ENCODE measurements around the gene SLC25A42. TPM values are rescaled to one million over a fixed set of nuclear protein-coding genes. Genes with fewer than 3 reads are reported as not detected.
"Not testable (repeated sequence)": the region's sequence is repeated elsewhere in the genome, so short reads cannot be mapped to it uniquely, and the experiment has no call there.

SLC25A42 gene
- polyA plus RNA-seq, 1 donor: 10.3 TPM

DNA sequence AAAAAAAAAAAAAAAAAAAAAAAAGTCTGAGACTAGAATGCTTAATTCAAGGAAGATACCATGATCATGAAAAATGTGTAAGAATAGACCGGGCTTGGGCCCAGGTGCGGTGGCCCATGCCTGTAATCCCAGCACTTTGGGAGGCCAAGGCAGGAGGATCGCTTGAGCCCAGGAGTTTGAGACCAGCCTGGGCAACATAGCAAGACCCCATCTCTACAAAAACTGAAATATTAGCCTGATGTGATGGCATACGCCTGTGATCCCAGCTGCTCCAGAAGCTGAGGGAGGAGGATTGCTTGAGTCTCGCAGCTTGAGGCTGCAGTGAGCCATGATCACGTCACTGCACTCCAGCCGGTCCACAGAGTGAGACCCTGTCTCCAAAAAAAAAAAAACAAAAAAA, 43.1 kb downstream of the SLC25A42 start:
- not testable (repeated sequence) for DNase-seq

DNA sequence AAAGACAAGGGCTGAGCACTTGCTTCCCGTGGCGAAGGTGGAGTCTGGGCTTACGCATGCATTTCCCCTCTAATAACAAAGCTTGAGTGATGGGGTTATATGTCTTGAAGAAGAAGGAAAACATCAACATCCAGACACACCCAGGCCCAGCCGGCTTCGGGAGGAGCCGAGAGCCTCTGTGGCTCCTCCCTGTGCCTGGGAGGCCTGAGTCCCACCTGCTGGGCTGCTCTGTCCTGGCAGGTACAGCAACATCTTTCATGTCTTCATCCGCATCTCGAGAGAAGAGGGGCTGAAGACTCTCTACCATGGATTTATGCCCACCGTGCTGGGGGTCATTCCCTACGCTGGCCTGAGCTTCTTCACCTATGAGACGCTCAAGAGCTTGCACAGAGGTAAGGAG, 43.9 kb downstream of the SLC25A42 start:
- no peak for DNase-seq

DNA sequence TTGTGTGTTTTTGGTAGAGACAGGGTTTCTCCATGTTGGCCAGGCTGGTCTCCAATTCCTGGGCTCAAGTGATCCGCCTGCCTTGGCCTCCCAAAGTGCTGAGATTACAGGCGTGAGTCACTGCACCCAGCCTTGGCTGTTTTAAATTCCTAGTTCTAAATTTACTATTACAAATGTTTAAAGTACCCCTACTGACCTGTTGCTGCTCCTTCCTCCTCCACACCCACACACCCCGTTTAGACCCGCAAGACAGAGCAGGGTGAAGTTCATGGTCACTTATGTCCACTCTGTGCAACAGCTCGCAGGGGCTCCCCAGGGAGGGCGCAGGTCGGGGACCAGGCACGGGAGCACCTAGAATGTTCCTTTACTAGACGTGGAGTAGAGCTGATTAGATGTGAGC, 45.8 kb downstream of the SLC25A42 start:
- no peak for DNase-seq

DNA sequence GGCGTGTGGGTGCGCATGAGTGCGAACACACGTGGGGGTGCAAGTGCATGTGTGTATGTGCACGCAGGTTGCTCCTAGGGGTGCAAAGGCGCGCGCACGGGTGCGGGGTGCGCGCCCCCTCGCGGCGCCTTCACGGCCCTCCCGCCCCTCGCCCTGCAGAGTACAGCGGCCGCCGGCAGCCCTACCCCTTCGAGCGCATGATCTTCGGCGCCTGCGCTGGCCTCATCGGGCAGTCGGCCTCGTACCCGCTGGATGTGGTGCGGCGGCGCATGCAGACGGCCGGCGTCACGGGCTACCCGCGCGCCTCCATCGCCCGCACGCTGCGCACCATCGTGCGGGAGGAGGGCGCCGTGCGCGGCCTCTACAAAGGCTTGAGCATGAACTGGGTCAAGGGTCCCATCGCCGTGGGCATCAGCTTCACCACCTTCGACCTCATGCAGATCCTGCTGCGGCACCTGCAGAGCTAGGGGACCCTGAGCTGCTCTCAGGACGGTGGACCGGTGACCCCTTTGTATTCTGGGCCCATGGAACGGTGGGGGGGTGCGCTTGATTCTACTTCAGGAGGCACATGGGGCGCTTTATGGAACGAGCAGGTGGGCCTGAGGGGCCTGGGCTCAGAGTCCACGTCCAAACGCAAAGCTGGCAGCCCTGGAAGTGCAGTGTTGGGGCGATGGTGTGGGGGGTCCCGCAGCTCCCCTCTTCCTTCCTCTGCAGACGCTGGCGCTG, 46.8 kb downstream of the SLC25A42 start:
- DNase-seq: no peak

DNA sequence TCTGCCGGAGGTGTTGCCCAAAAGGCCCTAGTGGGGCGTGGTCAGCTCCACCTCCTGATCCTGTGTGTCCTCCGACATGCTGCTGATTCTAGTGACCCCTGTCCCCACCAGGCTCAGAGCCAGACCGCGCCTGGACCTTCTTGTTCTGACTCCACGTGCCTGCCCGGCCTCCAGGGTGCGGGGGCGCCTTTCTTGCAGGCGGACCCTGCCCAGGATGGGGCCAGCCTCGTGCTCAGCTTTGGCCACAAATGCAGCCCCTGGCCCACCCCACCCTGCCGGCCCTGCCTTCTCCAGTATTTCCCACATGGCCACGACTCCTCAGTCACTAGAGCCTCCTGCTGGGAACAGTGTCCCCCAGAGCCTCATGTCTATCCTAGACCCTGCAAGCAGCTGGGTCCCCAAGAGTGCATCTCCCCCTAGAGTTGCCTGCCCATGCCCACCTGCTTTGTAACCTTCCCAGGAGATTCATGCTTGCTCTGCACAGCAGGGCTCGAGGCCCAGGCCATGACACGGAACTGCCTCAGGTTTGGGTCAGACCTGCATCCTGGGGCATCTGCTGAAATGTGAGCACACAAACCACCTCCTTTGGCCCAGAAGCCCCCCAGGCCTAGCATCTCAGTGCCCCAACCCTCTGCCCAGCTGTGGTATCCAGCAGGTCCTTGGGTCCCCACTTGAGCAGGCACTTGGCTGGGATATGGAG, 47.5 kb downstream of the SLC25A42 start:
- no peak for DNase-seq

DNA sequence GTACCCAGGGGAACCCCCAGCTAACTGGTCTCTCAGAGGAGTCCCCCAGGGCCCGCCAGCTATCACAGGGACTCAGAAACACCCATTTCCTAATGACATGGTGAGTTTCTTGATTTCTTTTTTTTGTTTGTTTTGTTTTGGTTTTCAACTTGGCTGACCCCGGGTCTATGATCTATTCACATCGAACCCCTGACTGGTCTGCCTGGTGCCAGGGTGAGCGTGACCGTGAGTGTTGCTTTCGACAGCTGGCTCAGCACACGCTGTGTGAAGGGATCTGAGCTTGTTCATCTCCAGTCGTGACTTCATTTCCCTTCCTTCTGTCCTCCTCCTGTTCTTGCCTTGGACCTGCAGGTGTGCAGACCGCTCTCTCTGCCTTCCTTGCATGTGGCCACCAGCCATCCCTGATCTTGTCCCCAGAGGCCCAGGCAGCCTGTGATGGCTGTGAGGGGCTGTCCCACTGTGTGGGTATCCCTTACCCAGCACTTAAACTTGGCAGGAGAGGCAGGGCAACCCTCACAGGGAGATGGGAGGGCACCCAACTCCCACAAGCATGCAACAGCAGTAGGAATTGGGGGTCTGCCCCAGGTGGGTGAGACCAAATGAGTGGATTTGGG, 48.3 kb downstream of the SLC25A42 start:
- DNase-seq: no peak

DNA sequence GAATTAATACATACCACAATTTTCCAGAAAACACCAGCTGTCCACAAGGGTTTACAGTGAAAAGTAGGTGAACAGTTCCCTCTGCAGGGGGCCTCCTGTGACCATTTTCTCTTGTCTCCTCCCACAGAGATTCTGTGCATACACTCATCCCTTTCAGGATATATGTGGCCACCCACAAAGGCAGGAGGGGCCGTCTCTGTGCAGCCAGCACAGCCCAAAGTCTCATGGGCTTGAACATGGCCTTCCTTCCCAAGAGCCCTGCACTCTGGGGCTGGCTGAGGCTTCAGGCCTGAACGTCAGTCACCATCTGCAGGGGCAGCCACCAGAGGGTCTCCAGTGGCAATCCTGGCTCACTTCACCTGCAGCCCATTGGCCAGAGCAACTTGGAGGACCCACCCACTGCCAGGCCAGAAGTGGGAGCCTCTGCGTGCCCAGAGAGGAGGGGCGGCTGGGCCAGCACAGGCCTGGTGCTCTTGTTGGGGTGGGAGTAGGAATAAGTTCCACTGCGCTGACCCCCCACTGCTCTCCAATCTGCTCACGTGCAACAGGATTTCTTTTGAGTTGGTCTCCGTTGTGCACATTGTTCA, 49.3 kb downstream of the SLC25A42 start:
- DNase-seq: no peak

DNA sequence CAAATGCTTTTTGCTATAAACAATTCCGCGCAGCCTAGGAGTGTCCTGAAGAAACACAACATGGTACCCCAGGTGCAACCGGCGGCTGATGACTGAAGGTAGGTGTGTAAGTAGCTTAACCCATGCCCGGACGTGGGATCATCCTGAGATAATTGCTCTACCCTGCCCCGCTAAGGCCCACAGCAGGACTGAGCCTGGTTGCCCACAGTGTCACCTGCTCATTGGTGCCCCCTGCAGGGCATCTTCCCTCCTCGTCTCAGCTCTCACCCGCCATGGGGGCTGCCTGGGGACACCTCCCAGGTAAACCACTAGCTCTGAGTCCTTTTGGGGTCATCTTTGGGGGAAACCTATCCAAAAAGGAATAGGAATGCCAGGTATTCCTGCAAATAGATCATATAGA, 52.2 kb downstream of the SLC25A42 start:
- no peak for DNase-seq

DNA sequence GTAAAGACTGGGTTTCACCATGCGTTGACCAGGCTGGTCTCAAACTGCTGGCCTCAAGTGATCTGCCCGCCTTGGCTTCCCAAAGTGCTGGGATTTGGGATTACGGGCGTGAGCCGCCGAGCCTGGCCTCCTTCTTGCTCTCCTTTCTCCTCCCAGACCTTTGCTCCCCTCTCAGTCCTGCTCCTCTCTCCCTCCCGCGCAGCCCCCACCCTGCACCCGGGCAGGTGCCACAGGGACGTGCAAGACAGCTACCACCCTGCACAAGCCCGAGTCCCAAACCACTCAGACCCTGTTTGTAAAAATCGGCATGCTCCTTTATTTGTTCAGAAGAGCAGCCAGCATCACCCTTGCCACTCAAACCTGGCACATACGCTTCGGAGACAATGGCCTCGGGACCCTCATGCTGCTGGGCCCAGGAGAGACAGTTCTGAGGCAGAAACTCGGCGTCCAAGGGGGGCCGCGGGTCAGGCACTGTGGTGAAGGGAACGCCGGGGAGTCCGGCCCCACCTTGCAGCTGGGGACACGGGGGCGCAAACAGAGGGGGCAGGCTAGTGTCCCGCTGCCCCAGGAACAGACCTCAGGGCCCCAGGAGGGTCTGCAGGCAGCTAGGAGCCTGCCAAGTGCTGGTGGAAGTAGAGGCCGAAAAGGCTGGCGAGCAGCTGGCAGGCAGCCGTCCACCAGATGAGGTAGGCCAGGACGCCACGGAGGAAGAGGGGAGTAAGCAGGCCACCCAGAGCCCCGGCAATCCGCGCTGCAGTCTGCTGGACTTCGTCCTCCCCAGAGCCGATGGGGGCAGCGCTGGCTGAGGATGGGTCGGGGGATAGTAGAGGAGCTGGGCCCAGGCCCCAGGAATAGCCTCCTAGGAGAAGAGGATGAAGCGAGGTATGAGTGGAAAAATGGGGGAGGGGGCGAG, 55.8 kb downstream of the SLC25A42 start:
- no peak for DNase-seq

DNA sequence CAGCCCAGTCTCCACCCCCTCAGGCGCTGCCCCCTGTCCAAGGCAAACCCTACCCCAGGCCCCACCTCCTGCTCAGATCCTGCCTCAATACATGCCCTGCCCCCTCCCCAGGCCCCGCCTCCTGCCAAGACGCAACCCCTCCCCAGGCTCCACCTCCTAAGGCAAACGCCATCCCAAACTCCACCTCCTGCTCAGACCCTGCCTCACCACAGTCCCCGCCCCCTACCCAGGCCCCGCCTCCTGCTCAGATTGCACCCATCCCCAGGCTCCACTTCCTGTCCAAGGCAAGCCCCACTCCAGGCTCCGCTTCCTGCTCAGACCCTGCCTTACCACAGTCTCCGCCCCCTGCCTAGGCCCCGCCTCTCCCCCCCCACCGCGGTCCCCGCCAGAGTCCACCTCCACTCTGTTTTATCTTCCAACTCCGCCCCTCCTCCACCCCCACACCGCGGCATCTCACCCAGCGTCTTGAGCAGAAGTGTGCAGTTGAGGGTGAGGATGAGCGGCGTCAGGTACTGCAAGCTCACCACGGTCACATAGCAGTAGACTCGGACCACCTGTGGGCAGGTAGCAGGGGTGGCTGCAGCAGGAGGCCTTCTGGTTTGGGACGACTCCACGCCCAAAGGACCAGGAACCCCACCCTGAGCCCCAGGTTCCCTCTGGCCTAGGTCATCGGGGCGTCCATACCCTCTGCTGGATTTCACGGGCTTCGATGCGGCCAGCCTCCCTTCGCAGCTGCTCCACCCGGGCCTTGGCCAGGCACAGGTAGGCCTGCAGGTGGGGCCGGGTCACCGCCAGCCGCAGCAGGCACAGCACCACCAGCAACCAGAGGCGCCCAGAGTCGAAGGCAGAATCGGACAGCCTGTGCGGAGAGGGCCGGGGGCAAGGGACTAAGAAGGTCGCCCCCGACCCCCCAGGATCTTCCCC, 56.8 kb downstream of the SLC25A42 start:
- DNase-seq: no peak

DNA sequence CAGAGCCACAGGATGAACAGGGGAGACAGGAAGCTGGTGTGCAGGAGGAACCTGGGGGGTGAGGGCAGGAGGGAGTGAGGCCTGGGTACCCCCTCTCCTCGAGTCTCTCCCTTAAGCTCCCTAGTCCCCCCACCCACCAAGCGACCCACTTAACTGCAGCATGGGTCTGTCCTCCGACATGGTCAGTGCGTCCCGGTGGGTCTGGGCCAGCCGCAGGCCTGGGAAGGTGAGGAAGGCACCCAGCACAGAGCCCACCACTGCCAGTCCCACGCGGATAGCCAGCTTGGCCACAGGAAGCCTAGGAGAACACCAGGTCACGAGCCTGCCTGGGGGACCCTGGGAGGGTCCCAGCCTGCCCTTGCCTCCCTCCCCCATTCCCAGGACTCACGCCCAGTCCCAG, 57.6 kb downstream of the SLC25A42 start:
- DNase-seq: no peak

DNA sequence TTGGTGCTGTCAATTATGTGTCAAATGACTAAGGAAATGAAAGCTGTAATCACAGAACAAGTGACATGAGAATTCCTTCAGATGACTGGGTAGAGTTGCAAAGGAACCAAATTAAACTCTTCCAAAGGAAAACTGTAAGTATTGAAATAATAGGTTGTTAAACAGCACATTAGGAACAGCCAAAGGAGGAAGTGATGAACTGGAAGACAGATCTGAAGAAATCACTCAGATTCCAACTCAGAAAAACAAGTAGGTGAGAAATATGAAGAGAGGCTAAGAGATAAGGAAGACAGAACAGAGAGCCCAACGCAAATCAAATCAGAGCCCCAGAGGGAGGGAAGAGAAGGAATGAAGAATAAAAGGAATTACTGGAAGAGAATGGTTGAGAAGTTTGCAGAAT, 59.1 kb downstream of the SLC25A42 start:
- DNase-seq: no peak

DNA sequence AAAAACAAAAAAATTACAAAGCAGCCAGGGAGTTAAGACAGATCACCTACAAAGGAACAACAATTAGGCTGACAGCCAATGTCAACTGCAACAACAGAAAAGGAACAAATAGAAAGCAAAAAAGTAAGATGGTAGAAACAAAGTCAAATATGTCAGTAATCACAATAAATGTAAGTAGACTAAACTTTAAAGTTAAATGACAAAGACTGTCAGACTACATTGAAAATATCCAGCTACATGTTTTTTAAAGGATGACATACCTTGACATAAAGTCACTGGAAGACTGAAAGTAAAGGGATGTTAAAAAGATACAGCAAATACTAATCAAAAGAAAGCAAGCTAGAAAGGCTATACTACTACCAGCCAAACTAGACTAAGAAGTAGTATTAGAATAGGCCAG, 59.6 kb downstream of the SLC25A42 start:
- DNase-seq: no peak

DNA sequence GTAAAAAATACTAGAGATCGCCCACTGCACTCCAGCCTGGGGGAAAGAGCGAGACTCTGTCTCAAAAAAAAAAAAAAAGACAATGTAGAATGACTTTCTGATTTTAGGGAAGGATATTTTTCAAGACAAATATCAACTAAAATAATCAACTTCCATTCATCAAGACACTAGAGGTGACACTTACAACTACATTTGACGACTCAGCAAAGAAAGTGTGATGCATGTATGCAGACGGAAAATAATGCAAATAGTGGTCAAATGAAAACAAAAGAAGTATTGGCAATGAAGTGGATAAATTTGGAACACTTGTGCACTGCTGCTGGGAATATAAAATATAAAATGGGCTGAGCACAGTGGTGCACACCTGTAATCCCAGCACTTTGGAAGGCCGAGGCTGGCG, 62.3 kb downstream of the SLC25A42 start:
- DNase-seq: no peak

DNA sequence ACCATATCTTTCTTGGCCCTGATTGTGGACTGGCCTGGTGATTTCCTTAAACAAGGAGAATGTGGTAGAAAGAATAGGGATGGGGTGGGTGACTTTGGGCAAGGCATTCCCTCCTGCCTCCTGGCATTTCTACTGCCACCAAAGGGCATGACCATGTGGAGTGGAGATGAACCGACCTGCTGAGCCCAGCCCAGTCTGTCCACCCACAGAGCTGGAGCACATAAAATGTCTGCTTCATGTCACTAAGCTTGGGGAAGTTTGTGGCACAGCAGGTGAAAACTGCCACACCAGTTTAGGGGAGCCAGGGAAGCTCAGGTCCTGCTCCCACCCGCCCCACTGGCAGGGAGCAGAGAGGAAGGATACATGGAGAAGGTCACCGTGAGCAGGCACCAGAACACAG, 68.2 kb downstream of the SLC25A42 start:
- no peak for DNase-seq

DNA sequence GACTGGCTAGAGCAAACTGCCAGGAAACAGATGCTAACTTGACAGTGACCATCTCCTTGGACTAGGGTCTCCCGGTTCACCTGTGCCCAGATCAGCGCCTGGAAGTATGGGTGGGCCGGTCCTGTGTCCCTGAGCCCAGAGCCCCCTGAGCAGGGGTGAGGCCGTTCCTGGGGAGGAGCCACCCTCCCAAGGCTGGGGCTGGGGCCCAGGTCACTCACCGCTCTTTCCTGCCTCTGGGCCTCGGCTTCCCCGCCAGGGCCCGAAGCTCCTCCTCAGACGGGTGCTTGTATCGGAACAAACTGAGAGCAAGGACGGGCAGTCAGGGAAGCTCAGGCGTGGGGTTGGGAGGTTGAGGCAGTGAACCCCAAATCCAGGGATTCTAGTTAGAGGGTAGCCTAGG, 69.1 kb downstream of the SLC25A42 start:
- no peak for DNase-seq

DNA sequence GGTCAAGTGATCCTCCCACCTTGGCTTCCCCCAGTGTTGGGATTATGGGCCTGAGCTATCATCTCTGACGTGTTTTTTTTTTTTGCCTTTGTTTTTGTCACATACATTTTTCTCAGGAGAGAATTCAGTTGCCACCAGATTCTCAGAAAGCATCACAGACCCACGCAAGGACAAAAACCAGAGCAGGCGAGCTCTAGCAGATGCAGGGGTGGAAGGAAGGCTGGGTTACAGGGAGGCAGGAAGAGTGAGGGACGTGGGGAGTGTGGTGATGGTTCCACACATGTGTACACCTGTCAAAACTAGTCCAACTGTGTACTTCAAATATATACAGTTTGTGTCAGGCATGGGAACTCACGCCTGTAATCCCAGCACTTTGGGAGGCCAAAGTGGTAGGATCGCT, 70.2 kb downstream of the SLC25A42 start:
- no peak for DNase-seq

DNA sequence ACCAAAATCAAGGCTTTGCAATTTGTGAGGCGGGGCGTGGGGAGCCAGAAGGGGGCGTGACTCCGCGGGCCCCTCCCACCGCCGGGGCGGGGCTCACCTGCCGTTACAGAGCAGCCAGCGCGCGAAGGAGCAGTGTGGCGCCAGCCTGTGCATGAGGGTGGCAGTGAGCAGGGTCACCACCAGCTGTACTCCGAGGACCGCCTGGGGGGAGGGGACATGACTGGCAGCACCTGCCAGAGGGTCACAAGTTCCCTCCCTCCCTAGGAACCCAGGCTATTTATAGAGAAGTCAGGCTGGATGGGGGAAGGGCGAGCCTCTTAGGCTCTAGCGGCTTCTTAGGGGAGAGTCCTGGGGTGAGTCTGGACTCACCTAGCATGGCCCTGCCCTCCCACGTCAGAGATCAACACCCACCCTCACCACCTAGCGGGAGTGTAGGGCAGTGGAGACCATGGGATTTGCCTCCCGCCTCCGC, 70.9 kb downstream of the SLC25A42 start:
- DNase-seq: no peak

DNA sequence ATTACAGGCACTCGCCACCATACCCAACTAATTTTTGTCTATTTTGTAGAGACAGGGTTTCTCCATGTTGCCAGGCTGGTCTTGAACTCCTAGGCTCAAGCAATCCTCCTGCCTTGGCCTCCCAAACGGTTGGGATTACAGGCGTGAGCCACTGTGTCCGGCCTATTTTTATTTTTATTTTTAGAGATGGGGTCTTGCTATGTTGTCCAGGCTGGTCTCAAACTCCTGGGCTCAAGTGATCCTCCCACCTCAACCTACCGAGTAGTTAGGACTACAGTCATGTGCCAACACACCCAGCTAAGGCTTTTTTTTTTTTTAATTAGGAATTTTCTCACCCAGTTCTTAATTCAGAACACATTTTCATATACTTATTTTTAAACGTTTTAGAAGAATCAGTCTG, 71.9 kb downstream of the SLC25A42 start:
- not testable (repeated sequence) for DNase-seq

DNA sequence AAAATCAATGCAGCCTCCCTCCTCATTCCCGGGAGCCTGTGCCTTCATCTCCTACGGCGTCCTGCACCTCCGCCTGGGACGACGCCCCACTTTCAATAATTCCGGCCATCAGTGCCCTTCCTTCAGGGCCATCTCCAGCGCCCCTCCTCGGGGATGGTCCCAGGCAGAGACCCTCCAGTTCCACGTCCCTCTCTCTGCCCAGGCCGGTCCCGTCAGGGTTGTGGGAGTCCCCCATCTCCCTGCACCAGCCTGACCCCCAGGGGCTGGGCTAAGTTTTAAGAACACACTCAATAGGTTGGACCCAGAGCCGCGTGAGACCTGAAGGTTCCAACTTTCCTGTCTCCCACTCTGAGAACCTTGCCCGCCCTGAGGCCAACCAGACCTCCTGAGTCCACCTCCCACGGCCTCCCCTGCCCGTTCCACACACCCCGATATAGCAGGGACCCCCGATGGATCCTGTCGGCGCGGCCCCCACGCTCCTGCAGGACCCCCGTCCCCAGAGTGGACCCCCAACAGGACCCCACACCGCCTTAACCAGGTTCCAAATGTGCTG, 73.8 kb downstream of the SLC25A42 start:
- no peak for DNase-seq

All from hindlimb muscle (tissue), 1 donor.